GM21360 (cell line): ENCODE measurements around the gene CCL20.
"Not testable (repeated sequence)": the region's sequence is repeated elsewhere in the genome, so short reads cannot be mapped to it uniquely, and the experiment has no call there.

Source experiments
- ATAC-seq: cut with Tn5 transposase; IDR thresholded peaks from one replicate; pipeline ENCODE4 v1.9.1; 2021; ENCODE audit warnings: mild to moderate bottlenecking, moderate library complexity; ENCODE audit not compliant: unreplicated experiment

CCL20 gene

GRCh38 chr2:227813562-227814353 lies at the start of gene CCL20:
CCL20 (plus strand) TSS chr2:227813842; CDS start chr2:227813912, 70 bp downstream.
- ATAC-seq = no peak

DNA sequence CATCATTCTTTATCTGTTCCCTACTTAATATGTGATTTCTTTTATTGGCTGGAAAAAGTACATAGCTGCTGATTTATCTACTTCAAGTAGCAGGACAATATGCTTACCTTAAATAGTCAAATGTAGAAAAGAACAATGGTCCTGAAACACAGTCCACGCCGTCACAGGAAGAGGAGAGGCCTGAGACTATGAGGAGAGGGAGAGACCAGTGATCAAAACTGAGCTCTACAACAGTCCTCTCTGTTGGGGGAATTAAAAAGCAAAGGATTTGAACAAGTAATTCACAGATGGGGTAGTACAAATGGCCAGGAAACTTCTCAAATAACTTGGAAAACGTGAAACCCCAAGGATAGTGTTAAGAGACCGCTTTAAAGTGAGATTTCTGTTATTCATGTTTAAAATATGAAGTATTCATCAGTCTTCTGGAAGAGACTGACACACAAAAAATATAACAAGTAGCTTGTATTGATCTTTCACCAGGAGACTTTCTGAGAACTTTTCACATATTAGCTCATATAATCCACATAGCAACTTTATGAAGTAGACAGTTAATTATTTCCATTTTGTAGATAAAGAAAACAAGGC lies 47.8 kb upstream of the CCL20 start:
- no peak for ATAC-seq

DNA sequence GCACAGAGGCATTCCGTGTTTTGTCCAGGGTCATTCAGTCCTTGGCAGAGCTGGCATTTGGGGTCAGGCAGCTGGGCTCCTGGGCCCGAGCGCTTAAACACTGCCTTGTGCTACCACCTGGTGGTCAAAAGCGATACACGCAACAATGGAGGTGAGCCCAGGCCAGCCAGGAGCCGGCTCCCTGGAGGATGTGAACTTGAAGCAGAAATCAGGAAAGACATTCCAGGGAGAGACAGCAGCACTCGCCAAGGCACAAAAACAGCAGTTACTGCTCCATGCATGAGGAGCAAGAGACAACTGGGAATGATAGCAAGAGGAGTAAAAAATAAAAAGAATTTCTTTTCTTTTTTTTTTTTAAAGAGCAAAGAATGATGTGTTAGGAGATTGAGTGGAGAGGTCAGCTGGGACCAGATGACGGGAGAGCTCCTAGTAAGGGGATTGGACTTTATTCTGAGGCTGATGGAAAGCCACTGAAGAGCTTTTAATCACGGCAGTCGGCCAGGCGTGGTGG lies 47.2 kb upstream of the CCL20 start:
- ATAC-seq = peak; percentile 99

GRCh38 chr2:227767830-227768229 lies 45.8 kb upstream of the CCL20 start:
- no peak for ATAC-seq

DNA sequence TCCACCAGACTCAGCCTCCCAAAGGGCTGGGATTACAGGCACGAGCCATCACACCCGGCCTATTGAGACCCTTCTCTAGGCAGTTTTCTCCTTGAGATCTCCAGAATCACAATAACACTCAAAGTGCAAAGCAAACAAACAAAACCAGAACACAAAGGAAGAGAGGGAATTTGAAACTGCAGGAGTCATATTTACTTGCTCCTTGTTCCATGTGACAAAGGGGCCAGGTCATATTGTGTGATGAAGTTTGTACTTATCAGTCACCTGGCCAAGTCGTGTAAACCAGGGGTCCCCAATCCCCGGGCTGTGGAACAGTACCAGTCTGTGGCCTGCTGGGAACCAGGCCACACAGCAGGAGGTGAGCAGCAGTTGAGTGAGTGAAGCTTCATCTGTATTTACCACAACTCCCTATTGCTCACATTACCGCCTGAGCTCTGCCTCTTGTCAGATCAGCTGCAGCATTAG lies 41.4 kb upstream of the CCL20 start:
- ATAC-seq = no peak

DNA sequence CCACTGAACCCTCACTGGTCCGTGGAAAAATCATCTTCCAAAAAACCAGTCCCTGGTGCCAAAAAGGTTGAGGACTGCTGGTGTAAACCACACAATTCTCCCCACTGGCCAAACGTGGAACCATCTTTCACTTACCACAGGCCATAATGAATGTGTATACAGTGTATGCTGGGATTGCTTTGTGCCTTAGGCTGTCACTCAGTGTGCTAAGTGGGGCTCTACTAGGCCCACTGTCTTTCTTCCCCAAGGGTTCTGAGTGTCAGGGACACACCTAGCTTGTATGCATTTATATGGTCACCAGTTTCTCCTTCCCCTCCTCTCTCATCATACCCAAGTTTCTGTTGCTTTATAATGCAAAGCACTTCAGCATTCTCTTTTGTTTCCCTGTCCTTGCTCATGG lies 40.7 kb upstream of the CCL20 start:
- no peak for ATAC-seq

DNA sequence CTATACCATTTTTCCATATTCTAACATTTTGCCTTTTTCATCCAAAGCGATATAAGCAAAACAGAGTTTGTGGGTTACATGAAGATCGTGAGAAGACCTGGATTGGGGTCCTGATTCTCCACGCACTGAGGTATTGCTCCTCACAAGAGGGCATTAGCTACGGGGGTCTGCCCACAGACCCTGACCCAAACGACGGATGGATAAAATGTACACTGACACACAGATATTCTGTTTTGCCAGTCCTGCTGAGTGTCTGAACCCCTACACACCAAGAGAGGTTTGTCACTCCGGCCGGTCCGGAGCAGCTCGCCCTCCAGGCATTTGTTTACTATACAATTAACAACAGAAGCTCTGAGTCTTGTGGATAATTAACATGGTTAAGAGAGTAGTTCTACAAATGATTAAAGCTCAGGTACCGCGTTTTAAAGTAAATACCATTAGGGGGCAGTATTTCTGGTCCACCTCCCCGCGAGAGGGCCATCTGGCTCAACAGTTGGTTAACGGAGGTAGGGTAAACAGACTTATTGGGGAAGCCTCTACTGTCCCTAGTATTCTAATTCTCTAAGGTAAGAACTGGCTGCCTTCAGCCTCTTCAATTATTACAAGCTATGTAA lies 39.5 kb upstream of the CCL20 start:
- no peak for ATAC-seq

GRCh38 chr2:227774895-227775842 lies 38.5 kb upstream of the CCL20 start:
- ATAC-seq = no peak

- ATAC-seq = no peak
Observed at GRCh38 chr2:227780981-227781615, 32.5 kb upstream of the CCL20 start.

GRCh38 chr2:227781841-227782240 lies 31.8 kb upstream of the CCL20 start:
- no peak for ATAC-seq

DNA sequence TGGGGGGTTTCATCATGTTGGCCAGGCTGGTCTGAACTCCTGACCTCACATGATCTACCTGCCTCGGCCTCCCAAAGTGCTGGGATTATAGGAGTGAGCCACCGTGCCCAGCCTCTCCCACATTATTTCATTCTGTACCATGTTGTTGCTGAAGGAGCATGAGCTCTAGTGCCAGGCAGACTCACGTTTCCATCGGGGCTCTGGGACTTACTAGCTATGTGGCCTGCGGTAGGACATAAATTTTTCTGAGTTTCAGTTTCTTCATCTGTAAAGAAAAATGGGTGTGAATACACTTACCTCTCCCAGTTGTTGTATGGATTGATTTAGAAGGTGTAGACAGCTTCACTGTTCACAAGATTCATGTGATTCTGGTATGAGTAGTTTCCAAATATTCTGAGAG lies 30.8 kb upstream of the CCL20 start:
- ATAC-seq = peak; percentile 39

- peak; percentile 93 for ATAC-seq
Observed at GRCh38 chr2:227783404-227784138, 30.1 kb upstream of the CCL20 start.

GRCh38 chr2:227785293-227785692 lies 28.3 kb upstream of the CCL20 start:
- ATAC-seq = no peak

- ATAC-seq = no peak
Observed at GRCh38 chr2:227788561-227789018, 25.1 kb upstream of the CCL20 start.

DNA sequence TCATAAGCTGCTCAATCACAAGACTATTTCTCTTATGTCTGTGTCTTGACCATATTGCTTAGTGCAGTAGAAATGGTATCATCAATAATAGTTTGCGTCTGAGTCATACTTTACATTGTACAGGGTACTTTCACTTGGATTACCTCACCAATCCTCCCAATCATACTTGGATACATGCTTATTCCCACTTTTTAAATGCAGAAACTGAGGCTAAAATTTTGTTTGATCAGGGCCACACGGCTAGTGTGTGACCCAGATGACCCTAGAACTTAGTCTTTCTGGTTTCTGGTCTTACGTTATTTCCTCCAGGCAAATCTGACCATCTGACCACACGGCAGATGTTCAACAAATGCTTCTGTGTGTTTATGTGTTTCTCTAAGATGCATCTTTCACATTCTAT lies 23.8 kb upstream of the CCL20 start:
- no peak for ATAC-seq

- no peak for ATAC-seq
Observed at GRCh38 chr2:227793148-227793712, 20.4 kb upstream of the CCL20 start.

DNA sequence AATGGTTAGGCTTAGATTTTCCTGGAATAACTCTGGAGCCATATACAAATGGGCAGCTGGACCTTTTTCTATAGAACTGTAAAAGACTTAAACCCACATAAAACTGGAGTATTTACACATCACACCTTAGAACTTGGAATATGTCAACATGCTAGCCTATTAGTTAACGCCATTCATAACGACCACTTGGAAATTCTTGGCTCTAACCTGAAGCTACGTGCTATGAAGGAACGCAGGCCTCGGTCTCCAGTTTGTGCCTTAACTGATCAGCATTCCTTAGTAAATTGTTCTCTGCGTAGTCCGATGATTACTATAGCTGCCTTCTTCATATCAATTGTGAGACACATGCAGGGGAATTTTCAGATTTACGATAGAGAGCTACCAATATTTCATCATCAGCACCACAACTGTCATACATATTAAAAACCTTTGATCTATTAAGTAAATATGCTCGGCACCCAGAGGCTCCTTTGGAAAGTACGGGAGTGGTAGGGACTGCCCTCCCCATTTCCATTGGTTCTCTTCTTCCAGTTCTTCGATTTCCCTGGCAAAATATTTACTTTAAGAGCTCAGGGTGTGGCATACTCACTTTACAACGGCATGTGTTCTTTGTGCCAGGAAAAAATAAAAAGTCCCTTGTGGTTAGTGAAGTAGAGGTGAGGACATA lies 17.5 kb upstream of the CCL20 start:
- no peak for ATAC-seq

DNA sequence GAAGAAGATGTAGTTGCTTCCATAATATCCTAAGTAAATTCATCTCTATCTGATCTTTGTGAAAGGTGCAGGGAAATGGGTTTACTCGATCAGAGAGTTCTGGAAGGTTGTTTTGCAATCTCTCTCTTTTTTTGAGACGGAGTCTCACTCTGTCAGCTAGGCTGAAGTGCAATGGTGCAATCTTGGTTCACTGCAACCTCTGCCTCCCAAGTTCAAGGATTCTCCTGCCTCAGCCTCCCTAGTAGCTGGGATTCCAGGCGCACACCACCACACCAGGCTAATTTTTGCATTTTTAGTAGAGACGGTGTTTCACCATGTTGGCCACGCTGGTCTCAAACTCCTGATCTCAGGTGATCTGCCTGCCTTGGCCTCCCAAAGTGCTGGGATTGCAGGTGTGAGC lies 16.9 kb upstream of the CCL20 start:
- not testable (repeated sequence) for ATAC-seq

- no peak for ATAC-seq
Observed at GRCh38 chr2:227799202-227799601, 14.4 kb upstream of the CCL20 start.
